GM21367 (cell line): ENCODE measurements around the gene BAK1.
A peak's percentile ranks its signal among the peaks of the same experiment; 100 is the strongest.

Experiments
- ATAC-seq: cut with Tn5 transposase; IDR thresholded peaks from one replicate; pipeline ENCODE4 v1.9.1; 2021; ENCODE audit not compliant: unreplicated experiment

Gene BAK1

GRCh38 chr6:33588894-33589293 is 8.8 kb upstream of the BAK1 start:
- ATAC-seq, result no peak

GRCh38 chr6:33587529-33587928 is 7.5 kb upstream of the BAK1 start:
- no peak for ATAC-seq

- ATAC-seq, result no peak
Observed at GRCh38 chr6:33586108-33586640, 6.1 kb upstream of the BAK1 start.

GRCh38 chr6:33585403-33586107 is 5.5 kb upstream of the BAK1 start:
- peak; percentile 47 for ATAC-seq

GRCh38 chr6:33584700-33585402 is 4.8 kb upstream of the BAK1 start:
- ATAC-seq, result no peak

GRCh38 chr6:33583591-33584155 is 3.6 kb upstream of the BAK1 start:
- no peak for ATAC-seq

- no peak for ATAC-seq
Observed at GRCh38 chr6:33581186-33581585, 1.1 kb upstream of the BAK1 start.

GRCh38 chr6:33578588-33579011 is 1.5 kb downstream of the BAK1 start:
- no peak for ATAC-seq

GRCh38 chr6:33578164-33578563 is 1.9 kb downstream of the BAK1 start:
- ATAC-seq, result no peak

- no peak for ATAC-seq
Observed at GRCh38 chr6:33577718-33578117, 2.4 kb downstream of the BAK1 start.

- no peak for ATAC-seq
Observed at GRCh38 chr6:33577106-33577535, 3.0 kb downstream of the BAK1 start.

- no peak for ATAC-seq
Observed at GRCh38 chr6:33576668-33577067, 3.4 kb downstream of the BAK1 start.

GRCh38 chr6:33575211-33575610 is 4.9 kb downstream of the BAK1 start:
- no peak for ATAC-seq

GRCh38 chr6:33571637-33572316 is 8.3 kb downstream of the BAK1 start:
- no peak for ATAC-seq

- ATAC-seq, result peak; percentile 65
Observed at GRCh38 chr6:33570806-33571636, 9.1 kb downstream of the BAK1 start.

- ATAC-seq, result no peak
Observed at GRCh38 chr6:33568826-33569570, 11.1 kb downstream of the BAK1 start.

GRCh38 chr6:33567836-33568235 is 12.2 kb downstream of the BAK1 start:
- ATAC-seq, result no peak

- no peak for ATAC-seq
Observed at GRCh38 chr6:33566182-33567084, 13.6 kb downstream of the BAK1 start.

GRCh38 chr6:33558801-33559200 is 21.3 kb downstream of the BAK1 start:
- ATAC-seq, result no peak
